Tibial artery (tissue), 4 donors: ENCODE results near the gene ACTA2.
A peak's percentile ranks its signal among the peaks of the same experiment; 100 is the strongest.

ENCODE experiments used
- DNase-seq, 2 donors: peaks; one replicate each; pipeline ENCODE4 v3.0.0-alpha.2; 2019
- H3K27ac ChIP-seq, 2 donors: fragments of 200-600 bp; sonication (generic) in 1 of 2; 1 replicate in 1 of 2; 2 replicates in 1 of 2; pipeline ENCODE4 v1.5.1; 2018 to 2019; ENCODE audit warnings: mild to moderate bottlenecking in 1 of 2
- H3K27me3 ChIP-seq, 2 donors: fragments of 200-600 bp; sonication (generic) in 1 of 2; one replicate each; pipeline versions ENCODE4 v1.5.1 to v1.6.0; 2016 to 2019
- H3K36me3 ChIP-seq, 3 donors: fragments of 200-600 bp; sonication (generic) in 2 of 3; one replicate each; pipeline ENCODE4 v1.5.1; 2016 to 2019; ENCODE audit warnings: mild to moderate bottlenecking in 2 of 3
- H3K4me1 ChIP-seq, 4 donors: fragments of 200-600 bp; sonication (generic) in 2 of 4; 1 replicate in 3 of 4; 2 replicates in 1 of 4; pipeline ENCODE4 v1.5.1; 2016 to 2019
- H3K4me3 ChIP-seq, 2 donors: fragments of 200-600 bp; sonication (generic) in 1 of 2; 1 replicate in 1 of 2; 2 replicates in 1 of 2; pipeline ENCODE4 v1.5.1; 2018 to 2019; ENCODE audit warnings: mild to moderate bottlenecking in 2 of 2
- H3K9me3 ChIP-seq, 3 donors: fragments of 200-600 bp; sonication (generic) in 1 of 3; one replicate each; pipeline ENCODE4 v1.5.1; 2016 to 2019
- intact Hi-C: fragments of 100-400 bp; cut with DNase I; formaldehyde crosslinking; loops from one replicate; pipeline ENCODE4 v1.15.0; 2023; ENCODE audit warnings: low total_unique reads
- TF ChIP-seq, protein P1 (sequence below), 2 experiments: fragments of 200-600 bp in 1 of 2; fragments of 450-650 bp in 1 of 2; IDR thresholded peaks; one replicate each; pipeline ENCODE4 v1.5.1; 2017 to 2019; ENCODE audit warnings: antibody characterized with exemption in 2 of 2, mild to moderate bottlenecking in 1 of 2, moderate library complexity in 1 of 2

The ACTA2 gene

DNA sequence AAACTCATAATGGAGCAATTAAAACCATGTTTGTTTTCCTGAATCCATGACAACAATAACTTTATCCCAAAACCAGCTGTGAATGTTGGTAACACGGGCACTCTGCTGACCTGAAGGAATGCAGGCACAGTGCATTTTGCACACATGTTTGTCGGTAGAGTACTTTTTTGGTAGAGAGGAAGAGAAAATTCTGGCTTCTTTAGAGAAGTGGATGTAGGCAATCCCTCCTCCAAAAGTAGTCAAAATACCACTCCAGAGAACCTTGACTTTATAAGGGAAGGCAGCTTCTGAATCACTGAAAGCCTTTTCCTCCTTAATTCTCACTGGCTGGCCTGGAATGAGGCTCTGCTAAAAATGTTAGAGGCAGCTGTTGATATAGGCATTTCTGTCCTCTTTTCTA, 15.8 kb upstream of the ACTA2 start:
- Histone ChIP-seq H3K27me3 (no peaks in the 10 kb centered on the region), H3K27ac (peak overlapping the region; percentile 77 to 81), H3K9me3 (no peaks in the 10 kb centered on the region), H3K36me3 (no peaks in the 10 kb centered on the region), H3K4me1 (peaks cover 0 to 99% (median 53%) of the 10 kb centered on the region in 4 donors), H3K4me3 (no peak overlapping the region)
- DNase-seq: no peak
- intact Hi-C loops: no loop called here
- TF ChIP-seq, protein P1, sequence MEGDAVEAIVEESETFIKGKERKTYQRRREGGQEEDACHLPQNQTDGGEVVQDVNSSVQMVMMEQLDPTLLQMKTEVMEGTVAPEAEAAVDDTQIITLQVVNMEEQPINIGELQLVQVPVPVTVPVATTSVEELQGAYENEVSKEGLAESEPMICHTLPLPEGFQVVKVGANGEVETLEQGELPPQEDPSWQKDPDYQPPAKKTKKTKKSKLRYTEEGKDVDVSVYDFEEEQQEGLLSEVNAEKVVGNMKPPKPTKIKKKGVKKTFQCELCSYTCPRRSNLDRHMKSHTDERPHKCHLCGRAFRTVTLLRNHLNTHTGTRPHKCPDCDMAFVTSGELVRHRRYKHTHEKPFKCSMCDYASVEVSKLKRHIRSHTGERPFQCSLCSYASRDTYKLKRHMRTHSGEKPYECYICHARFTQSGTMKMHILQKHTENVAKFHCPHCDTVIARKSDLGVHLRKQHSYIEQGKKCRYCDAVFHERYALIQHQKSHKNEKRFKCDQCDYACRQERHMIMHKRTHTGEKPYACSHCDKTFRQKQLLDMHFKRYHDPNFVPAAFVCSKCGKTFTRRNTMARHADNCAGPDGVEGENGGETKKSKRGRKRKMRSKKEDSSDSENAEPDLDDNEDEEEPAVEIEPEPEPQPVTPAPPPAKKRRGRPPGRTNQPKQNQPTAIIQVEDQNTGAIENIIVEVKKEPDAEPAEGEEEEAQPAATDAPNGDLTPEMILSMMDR (IDR thresholded peaks at IDR 0.05): no peak

DNA sequence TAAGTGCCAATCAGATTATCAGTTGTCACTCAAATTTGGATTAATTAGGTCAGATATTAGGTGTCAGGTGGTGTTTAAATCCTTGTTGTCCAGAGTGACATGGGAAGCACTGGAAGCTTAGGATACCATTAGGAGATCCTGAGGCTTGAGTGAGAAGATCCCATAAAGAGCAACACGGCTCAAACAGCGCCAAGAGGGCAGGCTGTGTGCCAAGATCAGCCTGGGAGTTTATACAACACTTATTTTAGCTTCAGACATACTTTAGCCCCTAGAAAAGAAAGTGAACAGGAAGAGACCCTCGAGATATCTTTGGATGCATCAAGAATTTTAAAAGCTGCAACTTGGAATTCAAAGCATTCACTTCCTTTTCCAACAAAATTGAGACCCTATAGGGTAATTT, 14.2 kb upstream of the ACTA2 start:
- DNase-seq: peak; percentile 56 to 84
- Histone ChIP-seq H3K27me3 (no peaks in the 10 kb centered on the region), H3K36me3 (no peaks in the 10 kb centered on the region), H3K4me1 (peaks cover 0 to 98% (median 43%) of the 10 kb centered on the region in 4 donors), H3K4me3 (no peak overlapping the region), H3K9me3 (no peaks in the 10 kb centered on the region), H3K27ac (peak overlapping the region; percentile 77 to 81)
- TF ChIP-seq, protein P1 (IDR thresholded peaks at IDR 0.05): no peak
- intact Hi-C loops: no loop called here

DNA sequence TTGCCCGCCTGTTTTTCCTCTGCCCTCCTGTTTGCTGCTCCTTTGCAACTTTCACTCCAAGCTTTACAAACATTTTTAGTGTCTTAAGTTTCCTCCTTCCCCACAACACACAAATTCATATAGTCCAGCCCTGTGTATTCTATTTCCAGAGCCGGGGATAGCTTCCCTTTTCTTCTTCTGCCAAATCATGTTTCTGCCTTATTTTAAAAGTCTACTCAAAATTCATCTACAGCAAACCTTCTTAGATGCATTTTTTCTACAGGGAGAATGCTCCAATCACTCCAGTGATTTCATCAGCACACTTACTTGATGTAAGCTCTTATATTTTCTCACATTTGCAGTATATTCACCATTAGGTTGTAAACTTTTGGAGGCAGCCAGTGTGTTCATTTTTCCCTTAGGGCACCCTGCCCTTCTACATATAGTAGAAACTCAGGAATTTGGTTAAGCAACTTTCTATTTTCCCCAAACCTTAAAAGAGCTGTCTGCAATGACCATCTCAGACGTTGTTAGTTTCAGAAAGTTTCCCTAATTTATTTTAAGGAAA, 12.4 kb upstream of the ACTA2 start:
- peak overlapping the region in 1 of 2 donors; percentile 14 for H3K4me3 ChIP-seq
- H3K9me3 ChIP-seq: no peaks in the 10 kb centered on the region
- H3K36me3 ChIP-seq: no peaks in the 10 kb centered on the region
- peak overlapping the region; percentile 77 to 81 for H3K27ac ChIP-seq
- no peak for DNase-seq
- TF ChIP-seq, protein P1 (IDR thresholded peaks at IDR 0.05): no peak
- peaks cover 0 to 98% (median 35%) of the 10 kb centered on the region in 4 donors for H3K4me1 ChIP-seq
- intact Hi-C loops: no loop called here
- no peaks in the 10 kb centered on the region for H3K27me3 ChIP-seq

DNA sequence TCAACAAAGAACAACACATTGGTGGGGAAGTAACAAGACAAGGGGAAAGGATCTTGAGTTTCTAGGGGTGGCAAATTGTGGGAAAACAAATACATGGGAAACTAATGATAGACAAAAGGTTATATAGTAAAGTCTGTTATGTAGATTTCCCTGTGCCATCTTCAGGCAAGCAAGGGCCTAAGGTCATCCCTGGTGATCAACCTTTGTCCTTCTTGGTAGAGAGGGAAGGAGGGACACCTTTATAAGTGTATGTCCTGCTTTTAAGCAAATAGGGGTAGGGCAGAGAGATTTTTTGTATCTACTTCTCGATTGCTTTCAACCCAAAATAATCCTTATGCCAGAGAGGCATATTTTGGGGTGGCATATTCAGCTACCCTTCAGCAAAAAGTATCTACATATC, 11.8 kb upstream of the ACTA2 start:
- no peak for DNase-seq
- Histone ChIP-seq H3K4me3 (no peak overlapping the region), H3K27me3 (no peaks in the 10 kb centered on the region), H3K27ac (peak overlapping the region; percentile 77 to 81), H3K4me1 (peaks cover 0 to 96% (median 32%) of the 10 kb centered on the region in 4 donors), H3K36me3 (no peaks in the 10 kb centered on the region), H3K9me3 (no peaks in the 10 kb centered on the region)
- TF ChIP-seq, protein P1 (IDR thresholded peaks at IDR 0.05): no peak
- intact Hi-C loops: no loop called here

DNA sequence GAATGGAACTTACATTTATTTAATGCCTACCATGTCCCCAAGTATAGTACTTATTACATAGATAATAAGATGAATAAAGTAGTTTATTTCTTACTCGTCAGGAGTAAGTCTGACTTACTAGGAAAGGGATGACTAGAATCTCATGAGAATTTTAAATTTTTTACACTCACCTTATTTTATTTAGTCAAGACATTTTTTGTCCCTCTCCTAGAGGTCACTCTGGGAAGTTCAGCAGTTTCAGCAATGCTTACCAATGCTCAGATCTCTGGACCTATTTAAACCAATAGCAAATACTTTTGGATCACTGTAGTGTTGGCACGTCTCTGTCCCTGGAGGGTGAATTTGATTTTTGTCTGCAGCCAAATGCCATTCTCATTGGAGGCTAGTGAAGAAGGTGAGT, 10.7 kb upstream of the ACTA2 start:
- intact Hi-C loops: no loop called here
- TF ChIP-seq, protein P1 (IDR thresholded peaks at IDR 0.05): peak; percentile 25 to 29
- H3K4me1 ChIP-seq: peaks cover 0 to 87% (median 25%) of the 10 kb centered on the region in 4 donors
- no peaks in the 10 kb centered on the region for H3K36me3 ChIP-seq
- H3K4me3 ChIP-seq: no peak overlapping the region
- no peaks in the 10 kb centered on the region for H3K27me3 ChIP-seq
- H3K27ac ChIP-seq: peak overlapping the region; percentile 77 to 81
- no peaks in the 10 kb centered on the region for H3K9me3 ChIP-seq
- no peak for DNase-seq

DNA sequence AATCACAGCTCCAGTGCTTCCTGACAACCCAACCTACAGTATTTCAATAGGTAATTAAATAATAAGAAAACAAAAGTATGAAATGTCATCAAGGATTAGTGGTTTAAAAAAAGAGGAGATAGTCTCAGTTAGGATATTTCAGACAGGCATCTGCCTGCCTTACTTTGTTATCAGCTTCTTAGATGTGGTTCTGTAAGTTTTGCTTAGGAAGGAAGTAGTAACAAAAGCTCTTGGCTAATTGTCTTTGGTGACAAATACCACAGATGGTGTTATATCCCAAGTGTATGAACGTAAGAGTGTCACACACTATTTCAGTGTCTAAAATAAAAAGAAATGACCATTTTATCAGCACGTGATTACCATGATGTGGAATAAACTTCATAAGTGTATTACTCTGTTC, 9.8 kb upstream of the ACTA2 start:
- Histone ChIP-seq H3K4me1 (peaks cover 0 to 83% (median 21%) of the 10 kb centered on the region in 4 donors), H3K4me3 (no peak overlapping the region), H3K27me3 (no peaks in the 10 kb centered on the region), H3K27ac (peak overlapping the region; percentile 23 to 77), H3K9me3 (no peaks in the 10 kb centered on the region), H3K36me3 (no peaks in the 10 kb centered on the region)
- DNase-seq: no peak
- intact Hi-C loops: no loop called here
- TF ChIP-seq, protein P1 (IDR thresholded peaks at IDR 0.05): no peak
